ENCODE measurements around the gene GPR156.

The GPR156 gene

DNA sequence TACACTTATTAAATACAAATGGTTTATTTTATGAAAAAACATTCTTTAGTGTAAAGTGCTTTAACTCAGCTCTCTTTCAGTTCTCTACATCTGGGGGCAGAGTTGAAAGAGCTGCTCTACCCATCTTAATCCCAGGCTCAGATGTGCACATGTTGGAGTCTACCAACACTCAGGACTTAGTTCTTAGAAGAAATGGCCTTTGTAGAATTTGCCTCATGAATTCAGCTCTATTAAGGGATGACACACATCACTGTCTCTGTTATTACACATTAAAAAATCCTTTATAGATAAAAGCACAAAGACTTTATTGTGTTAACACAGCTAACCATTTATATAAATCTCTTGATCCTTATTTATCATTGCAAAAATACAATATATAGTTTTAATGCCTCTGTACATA, 159.0 kb downstream of the GPR156 start:
- H3K27ac ChIP-seq (ENCODE audit: insufficient read depth in 1 of 2, low read depth in 1 of 2, low read length in 2 of 2, poor library complexity in 1 of 2, severe bottlenecking in 2 of 2): no peak overlapping the region
- H3K4me3 ChIP-seq (ENCODE audit: control insufficient read depth in 1 of 7, extremely low read depth in 1 of 7, insufficient read depth in 4 of 7, low read depth in 2 of 7, low read length in 6 of 7): no peak overlapping the region
- CTCF ChIA-PET: interaction anchor here (0.8 to 1.6 kb wide), 4 partner anchors 8 to 19 kb away, joined by 3 read pairs; no protein-coding TSS in a partner anchor
- H3K4me1 ChIP-seq (ENCODE audit: control extremely low read depth in 1 of 4, control insufficient read depth in 4 of 4, insufficient read depth in 4 of 4, low read length in 3 of 4): no peaks in the 10 kb centered on the region
- H3K27me3 ChIP-seq (replicated peaks in 2 of 5; ENCODE audit: control insufficient read depth in 4 of 5, insufficient read depth in 5 of 5, low read length in 4 of 5): no peaks in the 10 kb centered on the region
- peaks cover 0 to 4% (median 0%) of the 10 kb centered on the region in 5 experiments for H3K9me3 ChIP-seq (ENCODE audit: control extremely low read depth in 1 of 5, control insufficient read depth in 4 of 5, insufficient read depth in 2 of 5, low read depth in 1 of 5, low read length in 4 of 5)
- DNase-seq: no peak
- H3K36me3 ChIP-seq (ENCODE audit: control insufficient read depth in 4 of 4, insufficient read depth in 4 of 4, low read length in 3 of 4): no peaks in the 10 kb centered on the region
- POLR2A ChIA-PET: no interaction called here

DNA sequence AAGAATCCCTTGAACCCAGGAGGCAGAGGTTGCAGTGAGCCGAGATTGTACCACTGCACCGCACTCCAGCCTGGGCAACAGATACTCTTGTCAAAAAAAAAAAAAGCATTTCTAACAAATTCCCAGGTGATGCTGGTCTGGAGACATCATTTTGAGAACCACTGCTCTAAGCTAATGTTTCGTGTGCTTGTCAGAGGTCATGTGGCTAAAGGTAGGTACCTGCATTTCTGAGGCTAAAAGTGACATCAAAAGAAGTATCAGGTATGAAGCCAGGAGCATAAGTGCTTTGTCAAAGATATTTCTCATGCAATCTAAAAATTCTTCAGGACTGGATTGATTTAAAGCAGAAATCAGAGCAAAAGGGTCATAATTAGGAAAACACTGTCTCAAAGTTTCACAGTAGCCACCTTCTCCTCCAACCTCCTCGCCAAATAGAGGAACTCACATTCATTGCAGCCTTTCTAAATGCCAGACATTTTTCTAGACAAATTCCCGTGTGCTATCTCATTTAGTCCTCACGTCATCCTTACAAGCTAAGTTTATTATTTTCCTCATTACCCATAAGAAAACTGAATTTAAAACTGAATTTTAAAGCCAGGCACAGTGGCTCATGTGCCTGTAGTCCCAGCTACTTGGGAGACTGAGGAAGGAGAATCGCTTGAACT, 165.0 kb downstream of the GPR156 start:
- CTCF ChIA-PET: interaction anchor here (1.6 kb wide), 1 partner anchor 19 kb away, joined by 3 read pairs; no protein-coding TSS in a partner anchor

More for the DNA sequence above, 165.0 kb downstream of the GPR156 start:
- Histone ChIP-seq H3K9me3 (ENCODE audit: control extremely low read depth in 1 of 5, control insufficient read depth in 4 of 5, insufficient read depth in 2 of 5, low read depth in 1 of 5, low read length in 4 of 5) (peaks cover 0 to 9% (median 3%) of the 10 kb centered on the region in 5 experiments), H3K36me3 (ENCODE audit: control insufficient read depth in 4 of 4, insufficient read depth in 4 of 4, low read length in 3 of 4) (no peaks in the 10 kb centered on the region), H3K27me3 (replicated peaks in 2 of 5; ENCODE audit: control insufficient read depth in 4 of 5, insufficient read depth in 5 of 5, low read length in 4 of 5) (no peaks in the 10 kb centered on the region), H3K27ac (ENCODE audit: insufficient read depth in 1 of 2, low read depth in 1 of 2, low read length in 2 of 2, poor library complexity in 1 of 2, severe bottlenecking in 2 of 2) (no peak overlapping the region), H3K4me3 (ENCODE audit: control insufficient read depth in 1 of 7, extremely low read depth in 1 of 7, insufficient read depth in 4 of 7, low read depth in 2 of 7, low read length in 6 of 7) (no peak overlapping the region), H3K4me1 (ENCODE audit: control extremely low read depth in 1 of 4, control insufficient read depth in 4 of 4, insufficient read depth in 4 of 4, low read length in 3 of 4) (no peaks in the 10 kb centered on the region)
- 100% methylated on average over 6 of the region's 7 CpGs for WGBS (ENCODE audit: insufficient coverage)
- no peak for DNase-seq
- POLR2A ChIA-PET: no interaction called here
